Mesenchymal stem cell (in vitro differentiated cells and primary cell): ENCODE data around the gene WDR59.
"Not testable (repeated sequence)": the region's sequence is repeated elsewhere in the genome, so short reads cannot be mapped to it uniquely, and the experiment has no call there.

Source experiments
- DNase-seq: peaks from one replicate; pipeline ENCODE4 v3.0.0-alpha.2; 2013
- H2AFZ ChIP-seq: one replicate; pipeline ENCODE4 v1.6.1; 2013; ENCODE audit warnings: low read depth, mild to moderate bottlenecking, control low read depth, inconsistent platforms, low read length, moderate library complexity
- H2AK5ac ChIP-seq: 2 replicates; pipeline ENCODE4 v1.6.1; 2013; ENCODE audit warnings: low read length, moderate library complexity, mild to moderate bottlenecking, inconsistent platforms; ENCODE audit not compliant: severe bottlenecking
- H2BK120ac ChIP-seq: one replicate; pipeline ENCODE4 v1.6.1; 2013; ENCODE audit warnings: low read depth, mild to moderate bottlenecking, inconsistent platforms, low read length, moderate library complexity
- H2BK12ac ChIP-seq, 2 experiments: one replicate each; pipeline ENCODE4 v1.6.1; 2013; ENCODE audit warnings: inconsistent platforms in 2 of 2, low read length in 2 of 2, mild to moderate bottlenecking in 2 of 2, moderate library complexity in 2 of 2, control low read depth in 1 of 2
- H2BK15ac ChIP-seq: one replicate; pipeline ENCODE4 v1.6.1; 2013; ENCODE audit warnings: mild to moderate bottlenecking, low read depth, inconsistent platforms; ENCODE audit not compliant: poor library complexity, severe bottlenecking
- H2BK5ac ChIP-seq: 2 replicates; pipeline ENCODE4 v1.6.1; 2013; ENCODE audit warnings: low read depth, mild to moderate bottlenecking, low read length, control low read depth, inconsistent platforms; ENCODE audit not compliant: poor library complexity, severe bottlenecking
- H3K14ac ChIP-seq, 2 experiments: one replicate each; pipeline ENCODE4 v1.6.1; 2013; ENCODE audit warnings: inconsistent platforms in 2 of 2, low read length in 2 of 2, control low read depth in 1 of 2, mild to moderate bottlenecking in 1 of 2, moderate library complexity in 1 of 2
- H3K18ac ChIP-seq, 2 experiments: one replicate each; pipeline ENCODE4 v1.6.1; 2013; ENCODE audit warnings: inconsistent platforms in 2 of 2, low read length in 2 of 2, control low read depth in 1 of 2, low read depth in 1 of 2, mild to moderate bottlenecking in 1 of 2
- H3K23ac ChIP-seq, 2 experiments: one replicate each; pipeline ENCODE4 v1.6.1; 2013; ENCODE audit warnings: inconsistent platforms in 2 of 2, low read length in 2 of 2, mild to moderate bottlenecking in 2 of 2, moderate library complexity in 2 of 2, control low read depth in 1 of 2
- H3K27ac ChIP-seq: 2 replicates; pipeline ENCODE4 v1.5.1; 2013; ENCODE audit warnings: mild to moderate bottlenecking, moderate library complexity, low read length, control low read depth, inconsistent platforms; ENCODE audit not compliant: poor library complexity, severe bottlenecking
- H3K27me3 ChIP-seq, 2 experiments: 2 replicates each; pipeline versions ENCODE4 v1.6.1 to v1.7.0; 2013; ENCODE audit warnings: low read length in 2 of 2, mild to moderate bottlenecking in 2 of 2, moderate library complexity in 2 of 2, control low read depth in 1 of 2, inconsistent platforms in 1 of 2; ENCODE audit not compliant: control insufficient read depth in 1 of 2, insufficient read depth in 1 of 2
- H3K36me3 ChIP-seq, 2 experiments: 2 replicates each; pipeline versions ENCODE4 v1.6.1 to v1.7.0; 2013; ENCODE audit warnings: low read length in 2 of 2, control low read depth in 1 of 2, inconsistent platforms in 1 of 2, low read depth in 1 of 2, mild to moderate bottlenecking in 1 of 2; ENCODE audit not compliant: insufficient read depth in 2 of 2, control insufficient read depth in 1 of 2
- H3K4ac ChIP-seq, 2 experiments: one replicate each; pipeline ENCODE4 v1.6.1; 2013; ENCODE audit warnings: inconsistent platforms in 2 of 2, low read length in 2 of 2, mild to moderate bottlenecking in 2 of 2, moderate library complexity in 2 of 2, control low read depth in 1 of 2, low read depth in 1 of 2
- H3K4me1 ChIP-seq: 2 replicates; pipeline ENCODE4 v1.6.1; 2013; ENCODE audit warnings: low read depth, low read length, control low read depth; ENCODE audit not compliant: control insufficient read depth, insufficient read depth
- H3K4me2 ChIP-seq: 2 replicates; pipeline ENCODE4 v1.6.1; 2013; ENCODE audit warnings: low read length, mild to moderate bottlenecking, inconsistent platforms; ENCODE audit not compliant: poor library complexity, severe bottlenecking
- H3K4me3 ChIP-seq, 2 experiments: 2 replicates each; pipeline versions ENCODE4 v1.5.1 to v1.7.0; 2013; ENCODE audit warnings: low read length in 2 of 2, mild to moderate bottlenecking in 2 of 2, control low read depth in 1 of 2, low read depth in 1 of 2; ENCODE audit not compliant: insufficient read depth in 1 of 2
- H3K79me1 ChIP-seq: replicated peaks from 2 replicates; pipeline ENCODE4 v1.6.1; 2013; ENCODE audit warnings: mild to moderate bottlenecking, control low read depth, low read length, inconsistent platforms; ENCODE audit not compliant: poor library complexity, severe bottlenecking
- H3K9ac ChIP-seq: 2 replicates; pipeline ENCODE4 v1.7.0; 2013; ENCODE audit warnings: mild to moderate bottlenecking, low read length, moderate library complexity
- H3K9me3 ChIP-seq: 2 replicates; pipeline ENCODE4 v1.7.0; 2013; ENCODE audit warnings: mild to moderate bottlenecking, low read length; ENCODE audit not compliant: control insufficient read depth
- H4K8ac ChIP-seq: one replicate; pipeline ENCODE4 v1.6.1; 2013; ENCODE audit warnings: inconsistent platforms, mild to moderate bottlenecking, low read length, moderate library complexity
- H4K91ac ChIP-seq: one replicate; pipeline ENCODE4 v1.6.1; 2013; ENCODE audit warnings: mild to moderate bottlenecking, low read length, inconsistent platforms
- WGBS: methylation state at CpG from one replicate; pipeline ENCODE4 v1.1.7; 2013; ENCODE audit warnings: mixed read lengths; 5-methylcytosine and 5-hydroxymethylcytosine counted together

Gene WDR59

GRCh38 chr16:74909665-74910064, 75.3 kb downstream of the WDR59 start:
- no peak overlapping the region for H3K18ac ChIP-seq
- H3K27me3 ChIP-seq, result no peaks in the 10 kb centered on the region
- no peak overlapping the region for H3K4me2 ChIP-seq
- H2BK12ac ChIP-seq, result no peak overlapping the region
- H3K27ac ChIP-seq, result no peak overlapping the region
- no peaks in the 10 kb centered on the region for H3K79me1 ChIP-seq
- DNase-seq, result no peak
- H4K8ac ChIP-seq, result no peak overlapping the region
- no peak overlapping the region for H3K14ac ChIP-seq
- H2AFZ ChIP-seq, result no peak overlapping the region
- no peak overlapping the region for H3K23ac ChIP-seq
- H3K36me3 ChIP-seq, result peaks cover 52 to 81% of the 10 kb centered on the region in 2 experiments
- H3K4ac ChIP-seq, result no peak overlapping the region
- H2BK15ac ChIP-seq, result no peak overlapping the region
- no peak overlapping the region for H3K4me3 ChIP-seq
- no peak overlapping the region for H2BK5ac ChIP-seq
- H4K91ac ChIP-seq, result no peak overlapping the region
- H3K4me1 ChIP-seq, result no peaks in the 10 kb centered on the region
- 99% methylated on average over 6 of the region's 6 CpGs for WGBS
- H2AK5ac ChIP-seq, result no peak overlapping the region
- no peak overlapping the region for H2BK120ac ChIP-seq
- H3K9ac ChIP-seq, result no peak overlapping the region
- peaks cover 20% of the 10 kb centered on the region for H3K9me3 ChIP-seq

- 100% methylated on average over 7 of the region's 8 CpGs for WGBS
- not testable (repeated sequence) for DNase-seq
These were observed 76.2 kb downstream of the WDR59 start for GRCh38 chr16:74908759-74909158.

GRCh38 chr16:74903901-74904678, 80.8 kb downstream of the WDR59 start:
- 98% methylated on average over 8 of the region's 12 CpGs for WGBS
- Histone ChIP-seq H3K9ac (no peak overlapping the region), H3K36me3 (peaks cover 19 to 70% of the 10 kb centered on the region in 2 experiments), H2BK15ac (no peak overlapping the region), H2AK5ac (no peak overlapping the region), H2BK120ac (no peak overlapping the region), H3K4me2 (no peak overlapping the region), H3K27ac (no peak overlapping the region), H2AFZ (no peak overlapping the region), H3K18ac (no peak overlapping the region), H2BK5ac (no peak overlapping the region), H3K4me3 (no peak overlapping the region), H3K27me3 (no peaks in the 10 kb centered on the region), H3K23ac (no peak overlapping the region), H2BK12ac (no peak overlapping the region), H3K4me1 (no peaks in the 10 kb centered on the region), H3K14ac (no peak overlapping the region), H3K79me1 (peaks cover 2% of the 10 kb centered on the region), H3K4ac (no peak overlapping the region), H4K8ac (no peak overlapping the region), H4K91ac (no peak overlapping the region), H3K9me3 (peaks cover 6% of the 10 kb centered on the region)
- DNase-seq, result no peak

More at GRCh38 chr16:74908759-74909158, 76.2 kb downstream of the WDR59 start:
- not testable (repeated sequence) for H4K8ac ChIP-seq, H3K4me3 ChIP-seq, H2BK120ac ChIP-seq, H3K79me1 ChIP-seq, H3K27ac ChIP-seq, H3K4me1 ChIP-seq, H2AK5ac ChIP-seq, H3K4ac ChIP-seq, H4K91ac ChIP-seq, H3K14ac ChIP-seq, H3K27me3 ChIP-seq, H2BK15ac ChIP-seq, H2BK12ac ChIP-seq, H2AFZ ChIP-seq, H3K18ac ChIP-seq, H3K9ac ChIP-seq, H3K4me2 ChIP-seq, H2BK5ac ChIP-seq, H3K23ac ChIP-seq
- peaks cover 47 to 75% of the 10 kb centered on the region in 2 experiments for H3K36me3 ChIP-seq
- H3K9me3 ChIP-seq, result peaks cover 20% of the 10 kb centered on the region

- Histone ChIP-seq H4K91ac (no peak overlapping the region), H3K4me2 (no peak overlapping the region), H3K18ac (no peak overlapping the region), H2BK5ac (no peak overlapping the region), H3K79me1 (peaks cover 2% of the 10 kb centered on the region), H3K4ac (no peak overlapping the region), H2AK5ac (no peak overlapping the region), H2AFZ (no peak overlapping the region), H3K23ac (no peak overlapping the region), H3K9me3 (peaks cover 6% of the 10 kb centered on the region), H2BK12ac (no peak overlapping the region), H3K4me1 (no peaks in the 10 kb centered on the region), H2BK120ac (no peak overlapping the region), H2BK15ac (no peak overlapping the region), H3K9ac (no peak overlapping the region), H3K14ac (no peak overlapping the region), H3K27me3 (no peaks in the 10 kb centered on the region), H3K36me3 (peaks cover 20 to 70% of the 10 kb centered on the region in 2 experiments), H3K4me3 (no peak overlapping the region), H3K27ac (no peak overlapping the region), H4K8ac (no peak overlapping the region)
- no peak for DNase-seq
- 100% methylated on average over 1 of the region's 1 CpG for whole genome bisulfite sequencing
These were observed 81.8 kb downstream of the WDR59 start for GRCh38 chr16:74903120-74903519.
